ENCODE data around the gene AP4B1. TPM values are rescaled to one million over a fixed set of nuclear protein-coding genes. Genes with fewer than 3 reads are reported as not detected.

Gene AP4B1
- total and polyA plus RNA-seq, 2 of the 13 experiments (the other 11 are each of a cell fraction or from before 2014, with no cell fraction given) = 8.5 to 12.0 TPM

GRCh38 chr1:113904674-113905434 is at the start of gene AP4B1, which contains the start of gene DCLRE1B (continued):
- TF ChIP-seq, protein P1, sequence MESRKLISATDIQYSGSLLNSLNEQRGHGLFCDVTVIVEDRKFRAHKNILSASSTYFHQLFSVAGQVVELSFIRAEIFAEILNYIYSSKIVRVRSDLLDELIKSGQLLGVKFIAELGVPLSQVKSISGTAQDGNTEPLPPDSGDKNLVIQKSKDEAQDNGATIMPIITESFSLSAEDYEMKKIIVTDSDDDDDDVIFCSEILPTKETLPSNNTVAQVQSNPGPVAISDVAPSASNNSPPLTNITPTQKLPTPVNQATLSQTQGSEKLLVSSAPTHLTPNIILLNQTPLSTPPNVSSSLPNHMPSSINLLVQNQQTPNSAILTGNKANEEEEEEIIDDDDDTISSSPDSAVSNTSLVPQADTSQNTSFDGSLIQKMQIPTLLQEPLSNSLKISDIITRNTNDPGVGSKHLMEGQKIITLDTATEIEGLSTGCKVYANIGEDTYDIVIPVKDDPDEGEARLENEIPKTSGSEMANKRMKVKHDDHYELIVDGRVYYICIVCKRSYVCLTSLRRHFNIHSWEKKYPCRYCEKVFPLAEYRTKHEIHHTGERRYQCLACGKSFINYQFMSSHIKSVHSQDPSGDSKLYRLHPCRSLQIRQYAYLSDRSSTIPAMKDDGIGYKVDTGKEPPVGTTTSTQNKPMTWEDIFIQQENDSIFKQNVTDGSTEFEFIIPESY (CRISPR knock-in tag; IDR thresholded peaks at IDR 0.05) = peak; percentile 13; the same call in 1 of the 2 replicates
- TF ChIP-seq HNF1B (CRISPR knock-in tag; IDR thresholded peaks at IDR 0.05) (peak; percentile 97), TBX2 (CRISPR knock-in tag; IDR thresholded peaks at IDR 0.05; ENCODE audit: borderline replicate concordance) (peak; percentile 81), HMGXB4 (CRISPR knock-in tag; IDR thresholded peaks at IDR 0.05; ENCODE audit: borderline replicate concordance in 1 of 2, low read depth in 1 of 2) (peak; percentile 96), EZH2 (conservative IDR thresholded peaks at IDR 0.05; ENCODE audit: low read depth, low read length) (no peak), HMG20B (CRISPR knock-in tag; conservative IDR thresholded peaks at IDR 0.05) (0 out of 2 replicates have a peak, but pooled peaks have one; percentile 27), FOXO1 (CRISPR knock-in tag; IDR thresholded peaks at IDR 0.05) (peak; percentile 13; the same call in 1 of the 2 replicates), ZNF501 (CRISPR knock-in tag; IDR thresholded peaks at IDR 0.05) (peak; percentile 96), TFDP1 (CRISPR knock-in tag; IDR thresholded peaks at IDR 0.05; ENCODE audit: borderline replicate concordance) (peak; percentile 98), KLF13 (CRISPR knock-in tag; IDR thresholded peaks at IDR 0.05) (no peak), GFI1 (CRISPR knock-in tag; IDR thresholded peaks at IDR 0.05; ENCODE audit: borderline replicate concordance) (peak; percentile 81), KLF12 (CRISPR knock-in tag; IDR thresholded peaks at IDR 0.05; ENCODE audit: borderline replicate concordance) (peak; percentile 70)
- TF ChIP-seq, protein P2, sequence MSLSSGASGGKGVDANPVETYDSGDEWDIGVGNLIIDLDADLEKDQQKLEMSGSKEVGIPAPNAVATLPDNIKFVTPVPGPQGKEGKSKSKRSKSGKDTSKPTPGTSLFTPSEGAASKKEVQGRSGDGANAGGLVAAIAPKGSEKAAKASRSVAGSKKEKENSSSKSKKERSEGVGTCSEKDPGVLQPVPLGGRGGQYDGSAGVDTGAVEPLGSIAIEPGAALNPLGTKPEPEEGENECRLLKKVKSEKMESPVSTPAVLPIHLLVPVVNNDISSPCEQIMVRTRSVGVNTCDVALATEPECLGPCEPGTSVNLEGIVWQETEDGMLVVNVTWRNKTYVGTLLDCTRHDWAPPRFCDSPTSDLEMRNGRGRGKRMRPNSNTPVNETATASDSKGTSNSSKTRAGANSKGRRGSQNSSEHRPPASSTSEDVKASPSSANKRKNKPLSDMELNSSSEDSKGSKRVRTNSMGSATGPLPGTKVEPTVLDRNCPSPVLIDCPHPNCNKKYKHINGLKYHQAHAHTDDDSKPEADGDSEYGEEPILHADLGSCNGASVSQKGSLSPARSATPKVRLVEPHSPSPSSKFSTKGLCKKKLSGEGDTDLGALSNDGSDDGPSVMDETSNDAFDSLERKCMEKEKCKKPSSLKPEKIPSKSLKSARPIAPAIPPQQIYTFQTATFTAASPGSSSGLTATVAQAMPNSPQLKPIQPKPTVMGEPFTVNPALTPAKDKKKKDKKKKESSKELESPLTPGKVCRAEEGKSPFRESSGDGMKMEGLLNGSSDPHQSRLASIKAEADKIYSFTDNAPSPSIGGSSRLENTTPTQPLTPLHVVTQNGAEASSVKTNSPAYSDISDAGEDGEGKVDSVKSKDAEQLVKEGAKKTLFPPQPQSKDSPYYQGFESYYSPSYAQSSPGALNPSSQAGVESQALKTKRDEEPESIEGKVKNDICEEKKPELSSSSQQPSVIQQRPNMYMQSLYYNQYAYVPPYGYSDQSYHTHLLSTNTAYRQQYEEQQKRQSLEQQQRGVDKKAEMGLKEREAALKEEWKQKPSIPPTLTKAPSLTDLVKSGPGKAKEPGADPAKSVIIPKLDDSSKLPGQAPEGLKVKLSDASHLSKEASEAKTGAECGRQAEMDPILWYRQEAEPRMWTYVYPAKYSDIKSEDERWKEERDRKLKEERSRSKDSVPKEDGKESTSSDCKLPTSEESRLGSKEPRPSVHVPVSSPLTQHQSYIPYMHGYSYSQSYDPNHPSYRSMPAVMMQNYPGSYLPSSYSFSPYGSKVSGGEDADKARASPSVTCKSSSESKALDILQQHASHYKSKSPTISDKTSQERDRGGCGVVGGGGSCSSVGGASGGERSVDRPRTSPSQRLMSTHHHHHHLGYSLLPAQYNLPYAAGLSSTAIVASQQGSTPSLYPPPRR (CRISPR knock-in tag; IDR thresholded peaks at IDR 0.05; ENCODE audit: borderline replicate concordance) = no peak; the same call in 1 of the 2 replicates
- TF ChIP-seq, protein P3, sequence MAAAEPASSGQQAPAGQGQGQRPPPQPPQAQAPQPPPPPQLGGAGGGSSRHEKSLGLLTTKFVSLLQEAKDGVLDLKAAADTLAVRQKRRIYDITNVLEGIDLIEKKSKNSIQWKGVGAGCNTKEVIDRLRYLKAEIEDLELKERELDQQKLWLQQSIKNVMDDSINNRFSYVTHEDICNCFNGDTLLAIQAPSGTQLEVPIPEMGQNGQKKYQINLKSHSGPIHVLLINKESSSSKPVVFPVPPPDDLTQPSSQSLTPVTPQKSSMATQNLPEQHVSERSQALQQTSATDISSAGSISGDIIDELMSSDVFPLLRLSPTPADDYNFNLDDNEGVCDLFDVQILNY (CRISPR knock-in tag; conservative IDR thresholded peaks at IDR 0.05) = peak; percentile 98

All from HepG2 (cell line).